ENCODE results near the gene CDK5RAP3.

CDK5RAP3 gene

GRCh38 chr17:47948706-47949196, 22.2 kb upstream of the CDK5RAP3 start:
- DNase-seq (ENCODE audit: low read depth): no peak

- peak; percentile 61 for DNase-seq (ENCODE audit: low read depth)
Measured at GRCh38 chr17:47949197-47949759, 21.6 kb upstream of the CDK5RAP3 start.

GRCh38 chr17:47949946-47950345, 21.0 kb upstream of the CDK5RAP3 start:
- DNase-seq (ENCODE audit: low read depth): no peak

- DNase-seq (ENCODE audit: low read depth): no peak
Measured at GRCh38 chr17:47950448-47950847, 20.5 kb upstream of the CDK5RAP3 start.

GRCh38 chr17:47952171-47953021, 18.5 kb upstream of the CDK5RAP3 start:
- no peak for DNase-seq (ENCODE audit: low read depth)

- no peak for DNase-seq (ENCODE audit: low read depth)
Measured at GRCh38 chr17:47953909-47954308, 17.0 kb upstream of the CDK5RAP3 start.

- DNase-seq (ENCODE audit: low read depth): no peak
Measured at GRCh38 chr17:47955497-47956461, 15.1 kb upstream of the CDK5RAP3 start.

- DNase-seq (ENCODE audit: low read depth): no peak
Measured at GRCh38 chr17:47956791-47957590, 13.9 kb upstream of the CDK5RAP3 start.

GRCh38 chr17:47957591-47958490, 13.1 kb upstream of the CDK5RAP3 start, which contains the start of gene PRR15L:
PRR15L (minus strand) TSS chr17:47957883; CDS start chr17:47953234, 4,649 bp downstream.
- no peak for DNase-seq (ENCODE audit: low read depth)

- DNase-seq (ENCODE audit: low read depth): no peak
Measured at GRCh38 chr17:47959825-47960655, 10.9 kb upstream of the CDK5RAP3 start.

- DNase-seq (ENCODE audit: low read depth): no peak
Measured at GRCh38 chr17:47961406-47961805, 9.5 kb upstream of the CDK5RAP3 start.

- DNase-seq (ENCODE audit: low read depth): no peak
Measured at GRCh38 chr17:47962901-47963300, 8.0 kb upstream of the CDK5RAP3 start.

GRCh38 chr17:47964856-47965255, 6.1 kb upstream of the CDK5RAP3 start:
- DNase-seq (ENCODE audit: low read depth): no peak

GRCh38 chr17:47966079-47966519, 4.8 kb upstream of the CDK5RAP3 start:
- DNase-seq (ENCODE audit: low read depth): no peak

- peak; percentile 26 for DNase-seq (ENCODE audit: low read depth)
Measured at GRCh38 chr17:47967607-47968252, 3.2 kb upstream of the CDK5RAP3 start.

GRCh38 chr17:47968836-47969235, 2.1 kb upstream of the CDK5RAP3 start:
- DNase-seq (ENCODE audit: low read depth): no peak

GRCh38 chr17:47969930-47970724, 786 bp upstream of the CDK5RAP3 start:
- DNase-seq (ENCODE audit: low read depth): no peak

GRCh38 chr17:47973541-47973940, 2.6 kb downstream of the CDK5RAP3 start:
- no peak for DNase-seq (ENCODE audit: low read depth)

All from fibroblast of the conjunctiva (primary cell).